ENCODE data around the gene BANF2. TPM values are rescaled to one million over a fixed set of nuclear protein-coding genes. Genes with fewer than 3 reads are reported as not detected.
A peak's percentile ranks its signal among the peaks of the same experiment; 100 is the strongest.

The BANF2 gene
- total and polyA plus RNA-seq, 2 experiments from 2014 or later: not detected

DNA sequence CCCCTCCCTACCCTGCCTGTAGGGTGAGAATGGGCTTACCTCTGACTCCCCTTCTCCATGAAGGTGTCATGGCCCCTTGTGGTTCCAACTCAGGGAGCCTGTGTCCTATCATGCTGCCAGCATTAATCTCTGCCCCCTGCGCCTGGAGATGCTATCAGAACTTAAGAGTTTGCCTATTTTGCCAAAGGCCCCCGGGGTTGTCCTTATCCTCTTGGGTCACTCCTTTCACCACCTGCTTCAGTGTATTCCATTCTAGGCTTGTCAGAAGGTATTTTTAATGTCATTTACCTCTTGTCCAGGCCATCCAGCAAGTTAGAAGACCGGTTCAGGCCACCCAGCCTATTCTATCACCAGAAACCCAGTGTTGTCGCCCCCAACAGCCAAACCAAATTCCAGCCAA lies 28.2 kb upstream of the BANF2 start:
- no peaks in the 10 kb centered on the region for H3K9me3 Mint-ChIP-seq
- peak overlapping the region; percentile 1; the same call in 1 of the 2 replicates for H3K27ac Mint-ChIP-seq
- H3K4me3 Mint-ChIP-seq: no peak overlapping the region
- H3K9me2 ChIP-seq (ENCODE audit: insufficient read depth): no peaks in the 10 kb centered on the region
- no peaks in the 10 kb centered on the region for H3K27me3 ChIP-seq (ENCODE audit: insufficient read depth)
- no peaks in the 10 kb centered on the region for H3K36me3 ChIP-seq (ENCODE audit: insufficient read depth)
- TF ChIP-seq, protein P1, sequence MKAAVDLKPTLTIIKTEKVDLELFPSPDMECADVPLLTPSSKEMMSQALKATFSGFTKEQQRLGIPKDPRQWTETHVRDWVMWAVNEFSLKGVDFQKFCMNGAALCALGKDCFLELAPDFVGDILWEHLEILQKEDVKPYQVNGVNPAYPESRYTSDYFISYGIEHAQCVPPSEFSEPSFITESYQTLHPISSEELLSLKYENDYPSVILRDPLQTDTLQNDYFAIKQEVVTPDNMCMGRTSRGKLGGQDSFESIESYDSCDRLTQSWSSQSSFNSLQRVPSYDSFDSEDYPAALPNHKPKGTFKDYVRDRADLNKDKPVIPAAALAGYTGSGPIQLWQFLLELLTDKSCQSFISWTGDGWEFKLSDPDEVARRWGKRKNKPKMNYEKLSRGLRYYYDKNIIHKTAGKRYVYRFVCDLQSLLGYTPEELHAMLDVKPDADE (IDR thresholded peaks at IDR 0.05): no peak
- no peak for TF ChIP-seq EZH2 (IDR thresholded peaks at IDR 0.05; ENCODE audit: low read depth, unreplicated experiment)
- no peak for TF ChIP-seq CTCF (conservative IDR thresholded peaks at IDR 0.05; ENCODE audit: low read depth in 2 of 2)
- no peak for TF ChIP-seq NANOG (IDR thresholded peaks at IDR 0.05; ENCODE audit: borderline replicate concordance)
- no peak for TF ChIP-seq STAT1 (IDR thresholded peaks at IDR 0.05; ENCODE audit: unreplicated experiment)
- no peak for TF ChIP-seq ZNF462 (CRISPR knock-in tag; IDR thresholded peaks at IDR 0.05)
- no peak for TF ChIP-seq ZNF114 (CRISPR knock-in tag; IDR thresholded peaks at IDR 0.05)
- TF ChIP-seq JUNB (IDR thresholded peaks at IDR 0.05; ENCODE audit: unreplicated experiment): no peak
- TF ChIP-seq, protein P2, sequence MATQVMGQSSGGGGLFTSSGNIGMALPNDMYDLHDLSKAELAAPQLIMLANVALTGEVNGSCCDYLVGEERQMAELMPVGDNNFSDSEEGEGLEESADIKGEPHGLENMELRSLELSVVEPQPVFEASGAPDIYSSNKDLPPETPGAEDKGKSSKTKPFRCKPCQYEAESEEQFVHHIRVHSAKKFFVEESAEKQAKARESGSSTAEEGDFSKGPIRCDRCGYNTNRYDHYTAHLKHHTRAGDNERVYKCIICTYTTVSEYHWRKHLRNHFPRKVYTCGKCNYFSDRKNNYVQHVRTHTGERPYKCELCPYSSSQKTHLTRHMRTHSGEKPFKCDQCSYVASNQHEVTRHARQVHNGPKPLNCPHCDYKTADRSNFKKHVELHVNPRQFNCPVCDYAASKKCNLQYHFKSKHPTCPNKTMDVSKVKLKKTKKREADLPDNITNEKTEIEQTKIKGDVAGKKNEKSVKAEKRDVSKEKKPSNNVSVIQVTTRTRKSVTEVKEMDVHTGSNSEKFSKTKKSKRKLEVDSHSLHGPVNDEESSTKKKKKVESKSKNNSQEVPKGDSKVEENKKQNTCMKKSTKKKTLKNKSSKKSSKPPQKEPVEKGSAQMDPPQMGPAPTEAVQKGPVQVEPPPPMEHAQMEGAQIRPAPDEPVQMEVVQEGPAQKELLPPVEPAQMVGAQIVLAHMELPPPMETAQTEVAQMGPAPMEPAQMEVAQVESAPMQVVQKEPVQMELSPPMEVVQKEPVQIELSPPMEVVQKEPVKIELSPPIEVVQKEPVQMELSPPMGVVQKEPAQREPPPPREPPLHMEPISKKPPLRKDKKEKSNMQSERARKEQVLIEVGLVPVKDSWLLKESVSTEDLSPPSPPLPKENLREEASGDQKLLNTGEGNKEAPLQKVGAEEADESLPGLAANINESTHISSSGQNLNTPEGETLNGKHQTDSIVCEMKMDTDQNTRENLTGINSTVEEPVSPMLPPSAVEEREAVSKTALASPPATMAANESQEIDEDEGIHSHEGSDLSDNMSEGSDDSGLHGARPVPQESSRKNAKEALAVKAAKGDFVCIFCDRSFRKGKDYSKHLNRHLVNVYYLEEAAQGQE (IDR thresholded peaks at IDR 0.05; ENCODE audit: unreplicated experiment): no peak
- no peak for TF ChIP-seq ZNF331 (CRISPR knock-in tag; IDR thresholded peaks at IDR 0.05; ENCODE audit: low read depth)
- no peak for TF ChIP-seq CREB1 (CRISPR knock-in tag; IDR thresholded peaks at IDR 0.05; ENCODE audit: low read depth)
- no peak for TF ChIP-seq EZH2phosphoT487 (IDR thresholded peaks at IDR 0.05; ENCODE audit: unreplicated experiment)
- no peak for TF ChIP-seq POLR2AphosphoS5 (IDR thresholded peaks at IDR 0.05; ENCODE audit: low read depth)
- H3K4me3 ChIP-seq: no peak overlapping the region
- H3K4me1 ChIP-seq (ENCODE audit: insufficient read depth): peaks cover 14% of the 10 kb centered on the region
- no peak overlapping the region for H3K27ac ChIP-seq (ENCODE audit: low read depth)
- peak; percentile 38; the same call in 1 of the 3 replicates for ATAC-seq
- peaks cover 48% of the 10 kb centered on the region for H3K4me1 Mint-ChIP-seq
- peaks cover 18% of the 10 kb centered on the region for H3K36me3 Mint-ChIP-seq (ENCODE audit: low read depth)
- no peak overlapping the region for H2AFZ ChIP-seq
- H3K79me2 ChIP-seq (replicated peaks; ENCODE audit: insufficient read depth): peaks cover 98% of the 10 kb centered on the region
- no peaks in the 10 kb centered on the region for H3F3A ChIP-seq (replicated peaks; ENCODE audit: low read depth)
- peaks cover 2% of the 10 kb centered on the region for H3K27me3 Mint-ChIP-seq (ENCODE audit: insufficient read depth, low read depth, poor library complexity)
- H4K20me1 ChIP-seq (replicated peaks; ENCODE audit: insufficient read depth): peaks cover 38% of the 10 kb centered on the region
- H3K4me2 ChIP-seq: no peak overlapping the region
- DNase-seq (ENCODE audit: low spot score): no peak
